A204.1 (cell line): ENCODE measurements around the gene CHSY1.

Experiments used
- FAIRE-seq: peaks from 2 replicates; lab custom pipeline; 2012; peaks lifted over from hg19 to GRCh38; lab: Jason Lieb, UNC

The CHSY1 gene

DNA sequence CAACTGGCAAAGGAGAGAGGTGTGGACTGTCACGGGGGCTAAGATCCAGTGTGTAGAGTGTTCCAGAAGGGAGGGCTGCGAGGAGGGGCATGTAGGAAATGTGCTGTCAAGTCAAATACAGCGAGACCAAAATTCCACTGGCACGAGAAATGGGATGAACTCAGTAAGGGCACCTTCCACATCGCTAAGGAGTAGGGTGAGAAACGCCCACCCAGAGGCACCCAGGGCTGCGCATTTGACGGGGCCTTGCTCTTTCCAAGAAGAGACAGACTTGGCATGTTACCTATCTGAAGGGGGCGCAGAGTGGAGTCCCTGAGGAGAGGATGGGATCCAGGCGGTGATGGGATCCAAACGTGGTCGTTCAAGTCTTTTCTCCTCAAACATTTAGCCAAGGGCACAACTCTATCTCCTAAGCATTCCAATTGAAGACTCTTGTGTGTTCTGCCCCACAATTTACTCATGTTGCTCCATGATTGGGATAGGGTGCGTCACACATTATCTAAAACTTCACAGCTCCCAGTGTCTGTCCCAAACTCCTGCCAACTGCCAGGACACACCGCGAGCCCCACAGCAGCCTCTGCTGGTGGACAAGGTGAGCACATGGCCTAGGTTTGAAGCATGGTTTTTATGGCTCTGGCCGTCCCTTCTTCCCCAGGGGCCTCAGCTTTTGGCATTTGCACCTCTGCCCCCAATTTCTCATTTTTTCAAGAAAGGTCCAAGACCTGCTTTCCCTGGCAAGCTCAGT lies 17.8 kb upstream of the CHSY1 start:
- no peak for FAIRE-seq

DNA sequence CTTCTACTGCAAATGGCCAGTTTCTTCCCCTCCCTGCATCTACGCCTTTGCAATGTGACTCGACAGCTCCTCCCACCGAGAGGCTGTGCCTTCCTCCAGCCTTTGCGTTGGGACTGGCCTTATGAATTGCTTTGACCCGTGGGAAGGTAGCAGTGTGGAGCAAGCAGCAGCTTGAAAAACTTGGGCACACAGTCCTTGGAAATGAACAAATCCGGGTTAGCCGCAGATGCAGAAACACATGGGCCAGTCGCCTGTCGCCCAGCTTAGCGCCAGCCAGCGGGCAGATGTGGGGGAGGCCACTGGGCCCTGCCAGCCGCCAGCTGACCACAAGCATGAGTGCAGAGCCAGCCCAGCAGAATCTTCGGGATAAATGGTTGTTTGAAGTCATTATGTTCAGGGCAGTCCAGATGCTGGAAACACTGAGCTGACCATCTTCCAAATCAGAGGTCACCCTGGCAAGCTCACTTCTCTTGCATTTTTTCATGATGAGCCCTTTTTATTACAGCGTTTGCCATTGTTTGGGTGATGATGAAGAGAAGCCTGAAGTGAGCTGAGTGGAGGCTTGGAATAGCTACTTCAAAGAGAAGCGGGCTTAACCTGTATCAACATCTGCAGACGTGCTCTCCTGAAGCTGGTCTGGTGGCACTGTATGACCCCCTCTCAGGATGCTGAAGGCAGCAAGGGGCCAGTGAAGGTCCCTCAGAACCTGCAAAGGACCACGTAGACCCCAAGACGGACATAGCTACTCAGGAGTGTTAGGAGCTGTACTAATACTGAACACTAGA lies 15.7 kb upstream of the CHSY1 start:
- FAIRE-seq: no peak

GRCh38 chr15:101266787-101267186 lies 14.9 kb upstream of the CHSY1 start:
- no peak for FAIRE-seq

DNA sequence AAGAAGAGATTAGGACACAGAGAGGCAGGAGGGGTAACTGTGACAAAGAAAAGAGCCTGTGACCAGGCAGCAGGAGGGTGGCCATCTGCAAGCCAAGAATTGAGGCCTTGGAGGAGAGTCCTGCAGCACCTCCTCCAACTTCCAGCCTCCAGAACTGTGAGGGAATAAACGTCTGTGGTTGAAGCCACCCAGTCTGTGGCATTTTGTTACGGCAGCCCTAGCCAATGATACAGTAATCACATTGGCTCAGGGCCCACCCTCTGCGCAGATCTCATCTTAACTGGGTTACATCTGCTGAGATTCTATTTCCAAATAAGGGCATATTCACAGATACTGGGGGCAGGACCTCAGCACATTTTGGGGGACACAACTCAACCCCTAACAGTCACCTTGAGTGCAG lies 14.2 kb upstream of the CHSY1 start:
- FAIRE-seq: no peak

- FAIRE-seq: no peak
These were observed 13.2 kb upstream of the CHSY1 start for GRCh38 chr15:101264911-101265641.

DNA sequence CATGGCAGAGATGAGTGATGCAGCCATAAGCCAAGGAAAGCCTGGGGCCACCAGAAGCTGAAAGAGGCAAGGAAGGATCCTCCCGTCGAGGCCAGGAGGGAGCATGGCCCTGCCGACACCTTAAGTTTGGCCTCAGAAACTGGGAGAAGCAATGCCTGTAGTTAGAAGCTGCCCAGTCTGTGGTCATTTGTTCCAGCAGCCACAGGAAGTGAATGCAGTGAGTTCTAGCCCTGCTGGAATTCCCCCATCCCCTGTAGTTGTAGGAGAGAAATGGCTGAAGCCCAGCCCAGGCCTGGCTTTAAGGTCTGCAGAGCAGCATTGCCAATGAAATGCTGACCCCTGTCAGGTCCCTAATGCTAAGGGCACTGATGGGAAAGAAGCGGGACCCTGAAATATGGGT lies 12.2 kb upstream of the CHSY1 start:
- FAIRE-seq: no peak

DNA sequence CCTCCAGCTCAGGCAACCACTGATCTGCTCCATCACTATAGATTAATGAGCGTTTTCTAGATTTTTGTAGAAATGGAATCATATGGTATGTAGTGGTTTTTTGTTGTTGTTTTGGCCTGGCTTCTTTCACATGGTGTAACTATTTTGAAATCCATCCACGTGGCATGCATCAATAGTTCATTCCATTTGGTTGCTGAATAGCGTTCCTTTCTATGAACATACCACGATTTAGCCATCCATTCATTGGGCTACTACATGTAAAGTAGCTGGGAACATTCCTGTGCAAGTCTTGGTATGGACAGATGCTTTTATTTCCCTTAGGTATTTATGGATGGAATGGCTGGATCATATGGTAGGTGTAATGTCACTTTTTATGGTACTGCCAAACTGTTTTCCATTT lies 10.7 kb upstream of the CHSY1 start:
- FAIRE-seq: no peak

GRCh38 chr15:101258238-101259144 lies 6.6 kb upstream of the CHSY1 start:
- peak; percentile 91 for FAIRE-seq

GRCh38 chr15:101256757-101257156 lies 4.9 kb upstream of the CHSY1 start:
- FAIRE-seq: no peak

DNA sequence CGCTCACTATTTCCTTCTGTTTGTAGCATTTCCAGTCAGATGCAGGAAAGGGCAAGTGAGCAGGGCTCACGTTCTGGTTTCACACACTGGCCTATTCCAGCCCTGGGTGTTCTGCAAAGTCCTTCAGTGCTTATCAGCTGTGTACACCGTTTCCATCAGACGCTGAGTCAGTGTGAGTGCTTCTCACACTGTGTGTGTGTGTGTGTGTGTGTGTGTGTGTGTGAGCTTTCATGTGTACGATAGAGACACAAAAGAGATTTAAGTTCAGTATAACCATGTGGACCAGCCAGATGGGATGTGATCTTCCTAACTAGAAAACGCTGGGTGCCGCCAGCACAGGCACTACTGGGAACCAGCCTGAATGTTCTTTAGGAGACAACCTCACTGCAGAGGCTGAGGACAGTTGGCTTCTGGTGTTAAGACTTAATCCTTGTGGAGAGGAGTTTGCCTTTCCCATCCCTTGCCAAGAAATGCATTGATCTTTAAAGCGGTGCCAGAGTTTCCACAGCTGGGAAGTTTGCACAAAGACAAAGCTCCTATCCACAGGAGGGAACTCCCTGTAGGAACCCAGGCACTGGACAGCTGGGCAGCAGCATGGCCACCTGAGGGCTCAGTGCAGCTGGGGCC lies 3.9 kb upstream of the CHSY1 start:
- no peak for FAIRE-seq

DNA sequence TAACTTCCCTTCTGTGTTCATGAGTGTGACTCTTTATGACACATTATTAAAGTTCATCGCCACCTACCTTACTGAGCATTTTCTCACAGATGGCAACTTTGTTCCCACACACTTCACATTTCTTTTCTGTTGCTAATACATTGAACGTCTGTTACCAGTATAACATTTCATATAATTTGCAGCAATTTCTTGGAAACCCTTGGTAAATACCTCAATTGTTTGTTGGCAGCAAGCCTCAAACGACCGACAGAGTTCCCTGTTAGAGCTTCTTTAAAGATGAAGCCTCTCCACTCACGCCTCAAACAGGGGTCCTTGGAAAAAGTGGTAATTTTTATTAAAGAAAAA lies 3.2 kb upstream of the CHSY1 start:
- FAIRE-seq: no peak

DNA sequence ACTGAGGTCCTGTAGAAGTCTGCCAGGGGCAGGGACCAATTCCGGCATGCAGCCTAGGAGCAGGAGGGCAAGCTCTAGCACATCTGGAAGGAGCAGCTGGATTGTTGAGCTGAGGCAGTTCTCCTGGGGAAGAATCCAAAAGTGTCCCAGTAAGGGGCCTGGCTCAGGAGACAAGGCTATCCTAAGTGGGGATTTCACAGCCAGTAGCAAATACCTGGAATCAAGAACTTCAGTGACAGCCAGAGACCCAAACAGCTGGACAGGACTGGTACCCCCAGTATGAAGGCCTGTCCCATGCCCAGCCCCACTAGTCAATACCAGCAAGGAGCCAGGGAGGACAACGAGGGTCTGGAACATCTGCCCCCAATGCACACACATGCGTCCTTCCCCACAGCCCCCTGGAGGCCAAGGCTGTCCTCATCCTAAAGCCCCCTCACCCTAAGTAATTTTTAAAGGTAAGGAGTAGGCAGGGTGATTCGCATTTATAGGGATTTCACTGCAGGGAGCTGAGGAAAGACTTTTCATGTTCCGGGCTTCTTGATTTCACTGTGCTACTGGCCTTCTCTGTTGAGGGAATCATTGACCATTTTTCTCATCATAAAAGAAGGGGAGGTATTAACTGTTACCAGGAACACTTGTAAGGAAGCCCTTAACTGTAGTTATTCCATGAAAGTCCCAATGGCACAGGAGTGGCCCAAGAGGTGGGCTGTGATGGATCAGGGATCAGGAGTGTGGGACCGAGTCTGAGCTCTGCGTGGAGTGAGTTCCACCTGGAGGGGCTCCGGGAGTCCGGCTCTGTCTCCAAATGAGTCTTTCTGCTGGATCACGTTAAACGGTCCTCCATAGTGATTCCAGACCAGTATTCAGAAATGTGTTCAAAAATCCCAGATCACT lies 2.6 kb upstream of the CHSY1 start:
- no peak for FAIRE-seq

DNA sequence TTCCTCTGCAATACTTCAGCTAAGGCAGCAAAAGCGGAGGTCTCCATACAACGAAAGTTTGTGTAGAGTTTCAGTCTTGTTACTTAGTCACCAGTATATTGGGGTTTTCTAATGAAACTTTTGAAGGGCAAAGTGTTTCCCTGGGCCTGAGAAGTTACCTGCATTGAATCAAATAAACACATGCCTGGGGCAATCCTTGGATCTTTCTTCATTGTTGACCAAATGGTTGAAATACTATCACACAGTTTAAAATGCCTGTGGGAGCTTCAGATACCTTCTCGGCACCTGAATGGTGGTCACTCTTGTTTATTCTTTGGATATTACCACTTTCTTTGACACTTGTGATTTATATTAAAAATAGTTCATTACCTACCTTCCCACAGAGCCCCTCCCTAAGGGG lies 988 bp upstream of the CHSY1 start:
- FAIRE-seq: no peak

GRCh38 chr15:101250873-101251829 lies 697 bp downstream of the CHSY1 start:
- FAIRE-seq: no peak

GRCh38 chr15:101250341-101250831 lies 1.5 kb downstream of the CHSY1 start:
- FAIRE-seq: no peak

GRCh38 chr15:101248274-101248673 lies 3.6 kb downstream of the CHSY1 start:
- no peak for FAIRE-seq

GRCh38 chr15:101246824-101247745 lies 4.8 kb downstream of the CHSY1 start:
- FAIRE-seq: no peak

DNA sequence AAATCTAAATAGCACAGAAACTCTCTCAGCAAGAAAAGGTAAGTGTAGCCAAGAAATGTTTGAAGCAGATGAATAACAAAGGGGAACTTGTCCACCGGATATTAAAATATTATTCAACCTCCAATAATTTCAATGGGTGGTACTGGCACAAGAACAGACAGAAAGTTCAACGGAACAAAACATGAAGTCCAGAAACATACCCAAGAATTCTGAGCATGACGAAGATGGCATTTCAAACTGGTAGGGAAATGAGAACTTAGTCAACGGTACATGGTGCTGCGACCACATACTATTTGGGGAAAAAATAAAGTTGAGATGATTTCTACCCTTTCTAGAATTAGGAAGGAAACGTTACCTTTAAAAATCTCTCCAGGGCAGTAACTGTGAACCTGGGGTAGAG lies 5.5 kb downstream of the CHSY1 start:
- FAIRE-seq: no peak
